Stimulated activated naive CD4-positive, alpha-beta T cell treated with Interleukin-2 at 50 U/mL for 16 hours (primary cell): ENCODE data around the gene PACS2.
"Not testable (repeated sequence)": the region's sequence is repeated elsewhere in the genome, so short reads cannot be mapped to it uniquely, and the experiment has no call there.

Source experiments
- DNase-seq: peaks from one replicate; lab custom pipeline; 2025; lab: John Stamatoyannopoulos, UW

The PACS2 gene

GRCh38 chr14:105315941-105316576, 1.5 kb downstream of the PACS2 start:
- no peak for DNase-seq

- DNase-seq: no peak
These were observed 2.0 kb downstream of the PACS2 start for GRCh38 chr14:105316577-105316941.

- DNase-seq: no peak
These were observed 2.5 kb downstream of the PACS2 start for GRCh38 chr14:105316968-105317510.

GRCh38 chr14:105317546-105317945, 3.0 kb downstream of the PACS2 start:
- no peak for DNase-seq

- DNase-seq: no peak
These were observed 8.4 kb downstream of the PACS2 start for GRCh38 chr14:105322791-105323556.

GRCh38 chr14:105323663-105324062, 9.1 kb downstream of the PACS2 start:
- no peak for DNase-seq

GRCh38 chr14:105324080-105324778, 9.7 kb downstream of the PACS2 start:
- no peak for DNase-seq

- DNase-seq: no peak
These were observed 10.3 kb downstream of the PACS2 start for GRCh38 chr14:105324871-105325270.

- DNase-seq: no peak
These were observed 10.8 kb downstream of the PACS2 start for GRCh38 chr14:105325303-105325702.

- no peak for DNase-seq
These were observed 11.4 kb downstream of the PACS2 start for GRCh38 chr14:105325716-105326567.

- DNase-seq: no peak
These were observed 12.0 kb downstream of the PACS2 start for GRCh38 chr14:105326568-105326867.

- DNase-seq: no peak
These were observed 12.5 kb downstream of the PACS2 start for GRCh38 chr14:105326891-105327694.

GRCh38 chr14:105327695-105328045, 13.1 kb downstream of the PACS2 start:
- DNase-seq: not testable (repeated sequence)

- DNase-seq: no peak
These were observed 13.6 kb downstream of the PACS2 start for GRCh38 chr14:105328070-105328677.

GRCh38 chr14:105328678-105329390, 14.3 kb downstream of the PACS2 start:
- no peak for DNase-seq

- DNase-seq: no peak
These were observed 15.0 kb downstream of the PACS2 start for GRCh38 chr14:105329411-105330150.

GRCh38 chr14:105330491-105330895, 15.9 kb downstream of the PACS2 start:
- no peak for DNase-seq

- DNase-seq: no peak
These were observed 17.2 kb downstream of the PACS2 start for GRCh38 chr14:105331575-105332349.
